Measurements from ENCODE around the gene LRIG1.

Gene LRIG1

DNA sequence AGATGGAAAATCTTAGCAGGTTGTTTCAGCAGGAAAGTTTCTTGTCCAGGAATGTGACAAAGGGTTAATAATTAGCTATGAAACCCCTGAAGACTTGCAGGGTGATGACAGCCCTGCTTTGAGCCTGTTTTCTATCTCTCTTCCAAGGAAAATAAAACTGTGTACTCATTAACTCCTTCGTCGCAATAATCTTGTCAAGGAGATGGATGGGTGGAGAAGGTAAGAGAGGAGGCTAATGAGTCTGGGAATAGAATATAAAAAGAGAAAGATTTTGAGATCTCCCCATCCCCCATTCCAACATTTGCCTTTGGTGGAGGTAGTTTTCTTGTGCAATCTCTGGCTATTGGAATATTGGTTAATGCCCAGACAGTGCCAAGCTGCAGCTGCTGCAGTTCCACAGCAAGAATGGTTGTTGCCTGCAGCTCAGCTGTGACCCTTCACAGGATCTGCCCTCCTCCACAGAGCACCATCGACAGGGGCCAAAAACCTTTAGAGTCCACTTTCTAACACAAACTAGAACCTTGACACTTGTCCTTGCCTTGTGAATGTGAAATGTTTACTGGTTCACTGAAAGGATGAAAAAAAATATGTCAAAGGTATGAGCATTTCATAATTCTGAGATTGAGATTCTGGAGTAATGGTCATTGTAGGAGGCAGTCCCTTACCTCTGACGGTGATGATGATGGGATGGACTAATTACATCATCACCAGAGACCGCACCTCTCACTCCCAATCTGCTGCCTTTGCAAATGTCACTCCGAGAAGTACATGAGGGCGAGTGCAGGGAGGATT lies 4.2 kb upstream of the LRIG1 start:
- DNase-seq = no peak

DNA sequence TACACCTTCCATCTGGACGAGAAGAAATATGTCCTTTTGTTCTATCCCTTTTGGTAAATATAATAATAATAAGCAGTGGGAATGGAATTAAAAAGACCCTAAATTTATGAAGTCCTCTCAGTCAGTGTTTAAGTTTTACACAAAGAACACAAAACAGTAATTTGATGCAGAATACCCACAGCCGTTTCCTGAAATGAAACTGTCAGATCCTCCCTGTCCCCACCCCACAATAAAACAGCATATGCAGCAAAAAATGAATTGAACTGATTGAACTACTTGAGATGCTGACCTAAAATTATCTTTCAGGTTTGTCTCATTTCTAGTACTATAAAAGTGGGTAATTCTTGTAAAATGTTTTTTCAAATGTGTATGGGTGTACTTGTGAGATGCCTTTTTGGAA lies 2.2 kb upstream of the LRIG1 start:
- DNase-seq = no peak

DNA sequence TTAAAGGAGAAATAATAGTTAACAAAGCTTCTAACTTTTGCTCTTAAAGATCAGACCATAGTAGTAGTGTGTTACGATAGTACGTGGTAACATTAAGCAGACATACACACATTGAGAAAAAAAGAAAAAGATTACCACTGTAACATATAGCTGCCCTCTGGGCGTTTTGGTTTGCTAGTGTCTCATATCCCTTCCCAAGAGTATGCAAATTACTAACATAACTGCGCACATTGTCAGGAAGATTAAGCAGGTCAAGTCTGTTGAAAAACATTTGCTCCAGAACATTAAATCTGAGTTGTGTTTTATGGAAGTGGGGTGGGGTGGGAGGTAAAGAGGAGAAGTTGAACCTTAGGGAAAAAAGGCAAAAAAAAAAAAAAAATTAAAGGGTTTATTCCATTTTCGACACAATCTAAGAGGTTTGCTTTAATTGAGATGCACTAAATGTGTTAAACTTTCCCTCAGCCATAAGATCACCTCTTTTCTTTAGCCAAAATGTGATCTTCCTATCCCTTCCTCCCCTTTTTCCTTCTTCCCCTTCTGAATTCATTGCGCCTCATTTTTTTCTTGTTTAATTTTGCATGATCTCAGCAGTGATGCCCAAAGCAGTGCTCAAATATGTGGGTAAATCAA lies 1.5 kb upstream of the LRIG1 start:
- no peak for DNase-seq

DNA sequence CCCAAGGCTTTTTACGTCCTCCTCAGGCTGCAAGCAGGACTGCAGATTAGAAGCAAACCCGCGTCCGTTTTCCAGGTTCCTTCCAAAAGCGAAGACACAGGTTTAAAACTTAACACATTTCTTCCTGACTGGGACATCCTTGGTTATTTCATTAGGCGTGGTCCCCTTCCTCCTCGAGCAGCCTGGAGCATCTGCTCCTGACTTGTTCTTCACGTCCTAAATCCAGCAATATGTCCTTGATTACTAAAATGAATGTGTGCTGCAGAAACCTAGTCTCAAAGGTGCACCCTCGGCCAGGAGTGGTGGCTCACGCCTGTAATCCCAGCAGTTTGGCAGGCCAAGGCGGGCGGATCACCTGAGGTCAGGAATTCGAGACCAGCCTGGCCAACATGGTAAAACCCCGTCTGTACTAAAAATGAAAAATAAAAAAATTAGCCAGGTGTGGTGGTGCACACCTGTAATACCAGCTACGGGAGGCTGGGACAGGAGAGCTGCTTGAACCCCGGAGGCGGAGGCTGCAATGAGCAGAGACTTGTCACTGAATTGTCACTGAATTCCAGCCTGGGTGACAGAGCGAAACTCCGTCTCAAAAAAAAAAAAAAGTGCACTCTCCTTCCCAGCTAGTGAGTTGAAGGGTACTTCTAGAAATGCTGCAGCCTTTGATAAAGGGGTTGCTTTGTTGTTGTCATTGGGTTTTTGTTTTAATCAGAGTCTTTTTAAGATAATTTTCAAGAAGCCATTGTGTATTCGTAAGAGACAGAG lies 842 bp upstream of the LRIG1 start:
- DNase-seq = no peak

DNA sequence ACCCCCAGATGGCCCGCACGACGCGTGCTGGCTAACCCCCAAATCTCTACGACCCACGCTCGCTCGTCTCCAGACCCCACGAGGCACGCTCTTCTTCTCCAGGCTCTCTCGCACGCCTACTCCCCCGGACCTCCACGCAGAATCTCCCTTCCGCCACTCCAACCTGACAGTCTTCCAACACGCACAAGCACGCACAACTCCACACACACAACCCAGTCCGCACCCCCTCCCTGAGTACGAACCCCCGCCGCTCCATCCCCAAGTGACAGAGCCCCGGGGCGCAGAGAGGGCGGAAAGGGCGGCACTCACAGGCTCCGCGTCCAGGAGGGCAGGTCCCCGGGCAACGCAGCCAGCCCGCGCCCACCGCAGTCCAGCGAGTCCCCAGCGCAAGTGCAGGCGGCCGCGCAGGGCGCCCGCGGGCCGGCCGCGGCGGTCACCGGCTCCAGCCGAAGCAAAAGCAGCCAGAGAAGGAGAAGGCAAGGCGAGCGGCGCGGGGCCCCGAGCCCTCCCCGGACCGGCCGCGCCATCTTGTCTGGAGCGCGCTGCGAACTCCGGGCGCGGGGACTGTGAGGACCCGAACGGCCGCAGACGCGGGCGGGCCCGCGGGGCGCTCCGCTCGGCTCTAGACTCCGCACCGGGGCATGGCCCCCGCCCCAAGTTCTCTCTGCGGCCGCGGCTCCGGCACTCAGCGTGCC lies 794 bp downstream of the LRIG1 start:
- DNase-seq = peak; percentile 26

- no peak for DNase-seq
Measured at GRCh38 chr3:66498687-66499621, 1.9 kb downstream of the LRIG1 start.

DNA sequence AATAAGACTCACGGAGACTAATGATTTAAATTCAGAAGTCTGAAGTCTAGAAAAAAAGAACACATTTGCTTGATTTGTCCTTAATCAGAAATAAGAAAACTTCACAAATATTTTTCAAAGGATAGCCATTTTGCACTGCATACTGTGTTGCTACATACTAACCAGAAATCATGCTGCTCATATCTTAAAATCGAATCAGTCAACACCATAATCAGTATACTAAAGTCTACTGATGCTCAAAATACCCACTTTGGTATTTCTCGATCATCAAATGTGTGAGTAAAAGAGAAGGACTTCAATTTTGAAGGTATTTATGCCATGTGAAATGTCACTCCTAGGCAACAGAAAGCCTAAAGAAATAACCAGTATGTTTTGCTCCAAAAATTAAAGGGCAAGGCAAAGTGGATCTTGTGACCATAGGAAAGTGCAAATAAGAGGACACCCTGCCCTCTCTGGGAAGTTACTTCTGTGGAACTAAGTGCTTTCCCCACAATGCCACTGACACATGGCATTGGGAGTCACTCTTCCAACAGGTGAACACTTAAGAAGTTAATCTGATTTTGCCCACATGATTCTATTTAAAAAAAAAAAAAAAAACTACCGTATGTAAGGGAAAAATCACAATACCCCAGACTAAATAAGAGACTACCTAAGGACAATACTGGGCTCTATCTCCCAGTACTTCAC lies 2.7 kb downstream of the LRIG1 start:
- DNase-seq = no peak

DNA sequence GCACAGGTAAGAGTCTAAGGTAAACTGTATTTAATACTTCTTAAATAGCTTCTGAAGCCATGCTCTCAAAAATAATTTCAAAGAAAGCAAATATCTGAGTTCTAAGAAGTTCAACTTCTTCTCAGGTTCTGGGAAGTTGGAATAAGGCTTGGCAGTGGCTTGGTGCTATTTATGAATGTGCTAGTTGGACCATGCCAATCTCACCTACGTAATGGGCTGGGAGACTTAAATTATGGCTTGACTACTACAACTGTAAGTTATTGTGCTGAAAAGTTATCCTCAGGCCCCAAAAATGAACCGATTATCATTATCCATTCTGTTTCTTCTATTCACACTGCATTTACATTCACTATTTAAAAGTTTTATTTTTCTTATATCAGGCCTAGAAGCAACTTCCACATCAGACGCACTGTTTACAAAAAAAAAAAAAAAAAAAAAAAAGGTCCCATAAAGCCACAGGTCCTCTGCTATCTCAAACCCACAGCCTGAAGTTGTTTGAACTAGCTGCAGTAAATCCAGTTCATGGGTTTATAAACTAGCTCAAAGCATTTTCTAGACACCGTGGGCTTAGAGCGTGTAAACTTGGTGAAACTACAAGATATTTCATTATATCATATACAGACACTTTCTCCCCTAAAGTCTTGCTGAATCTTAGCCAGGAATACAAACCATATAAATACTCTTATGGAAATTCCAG lies 3.4 kb downstream of the LRIG1 start:
- DNase-seq = no peak

DNA sequence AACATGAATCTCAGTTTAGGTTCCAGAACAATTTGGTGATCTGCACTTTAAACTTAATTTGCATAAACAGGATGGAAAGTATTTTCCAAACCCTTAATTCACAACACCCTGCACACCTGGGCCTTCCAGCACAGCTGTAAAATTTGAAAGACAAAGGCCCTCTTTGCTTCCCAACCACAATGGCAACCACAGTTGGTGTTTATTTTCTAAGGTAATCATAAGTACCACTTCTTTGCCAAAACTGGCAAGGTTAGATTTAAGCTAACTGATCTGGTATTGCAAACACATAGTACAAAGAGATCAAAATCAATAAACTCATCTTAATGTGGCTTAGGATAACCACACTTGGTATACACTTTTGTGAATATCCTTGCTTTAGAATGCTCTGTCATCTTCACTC lies 4.1 kb downstream of the LRIG1 start:
- no peak for DNase-seq

GRCh38 chr3:66496301-66496700 lies 4.5 kb downstream of the LRIG1 start:
- DNase-seq = no peak

GRCh38 chr3:66495668-66496045 lies 5.2 kb downstream of the LRIG1 start:
- no peak for DNase-seq

- DNase-seq = no peak
Measured at GRCh38 chr3:66494959-66495667, 5.7 kb downstream of the LRIG1 start.

- no peak for DNase-seq
Measured at GRCh38 chr3:66493458-66494099, 7.2 kb downstream of the LRIG1 start.

DNA sequence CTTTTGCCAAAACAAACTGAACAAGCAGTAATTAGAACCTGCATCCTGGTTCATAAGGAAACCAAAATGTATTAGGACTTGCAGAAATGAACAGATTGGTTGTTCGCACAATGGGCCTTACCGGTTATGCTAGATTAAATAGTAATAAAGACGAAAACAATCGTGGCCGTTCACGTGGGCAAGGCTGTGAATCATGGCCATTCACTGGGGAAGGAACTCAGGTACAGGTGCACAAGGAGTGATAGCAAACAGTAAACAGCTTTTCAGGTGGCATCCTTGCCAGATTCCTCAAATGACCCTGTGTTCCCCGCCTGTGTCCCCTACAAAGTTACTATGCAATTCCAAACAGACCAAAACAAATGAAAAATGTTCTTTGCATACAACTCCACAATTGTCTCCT lies 8.2 kb downstream of the LRIG1 start:
- no peak for DNase-seq

DNA sequence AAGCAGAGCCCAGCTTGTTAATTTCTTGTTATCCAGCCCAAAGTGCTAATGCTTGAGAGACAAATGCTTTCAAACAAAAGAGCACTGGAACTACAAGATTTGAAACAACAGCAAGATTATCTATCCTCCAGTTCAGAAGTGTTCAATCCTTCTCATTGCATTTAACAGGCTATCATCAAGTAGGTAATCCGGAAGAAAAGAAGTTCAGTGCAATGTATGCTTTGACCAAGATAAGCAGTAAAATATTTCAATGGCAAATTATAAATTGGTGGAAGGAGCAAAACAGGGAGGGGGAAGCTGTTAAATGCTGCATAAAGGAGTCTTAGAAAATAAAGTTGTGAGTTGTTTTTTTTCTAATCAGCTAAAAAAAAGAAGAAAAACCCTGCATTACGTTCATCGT lies 8.8 kb downstream of the LRIG1 start:
- DNase-seq = no peak

DNA sequence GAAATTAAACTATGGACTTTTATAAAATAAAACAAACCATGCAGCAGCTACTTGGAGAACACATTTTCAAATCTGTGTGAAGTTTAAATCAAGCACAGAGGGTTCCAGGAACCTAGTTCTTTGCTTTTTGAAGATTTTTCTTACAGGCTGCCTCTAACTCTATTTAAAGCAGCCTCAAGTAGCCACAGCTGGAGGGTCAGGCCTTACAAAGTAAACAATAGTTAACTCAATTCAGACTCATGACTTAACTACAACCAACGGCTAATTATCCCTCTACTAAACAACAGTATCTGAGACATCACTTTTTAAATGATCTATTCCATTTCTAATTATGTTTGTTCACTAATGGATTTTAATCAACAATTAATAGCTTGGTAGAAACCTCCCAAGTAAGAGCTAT lies 9.8 kb downstream of the LRIG1 start:
- peak; percentile 4 for DNase-seq

DNA sequence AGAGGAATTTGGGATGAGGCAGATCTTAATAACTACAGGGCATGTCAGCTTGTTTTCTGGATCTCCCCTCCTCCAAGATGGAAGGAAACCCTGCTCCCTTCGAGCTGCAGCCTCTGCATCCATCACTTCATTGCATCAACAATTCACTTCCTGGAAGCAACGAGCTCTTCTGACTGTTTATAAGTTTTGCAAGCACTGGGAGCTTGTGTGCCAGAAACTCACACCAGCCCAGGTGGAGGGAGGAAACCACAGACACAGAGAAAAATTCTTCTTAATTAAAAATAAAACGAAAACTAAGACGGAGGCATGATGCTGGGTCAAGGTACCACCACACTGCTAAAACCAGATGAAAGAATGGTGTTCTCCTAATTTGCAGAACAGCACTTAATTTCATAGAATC lies 10.6 kb downstream of the LRIG1 start:
- DNase-seq = no peak

DNA sequence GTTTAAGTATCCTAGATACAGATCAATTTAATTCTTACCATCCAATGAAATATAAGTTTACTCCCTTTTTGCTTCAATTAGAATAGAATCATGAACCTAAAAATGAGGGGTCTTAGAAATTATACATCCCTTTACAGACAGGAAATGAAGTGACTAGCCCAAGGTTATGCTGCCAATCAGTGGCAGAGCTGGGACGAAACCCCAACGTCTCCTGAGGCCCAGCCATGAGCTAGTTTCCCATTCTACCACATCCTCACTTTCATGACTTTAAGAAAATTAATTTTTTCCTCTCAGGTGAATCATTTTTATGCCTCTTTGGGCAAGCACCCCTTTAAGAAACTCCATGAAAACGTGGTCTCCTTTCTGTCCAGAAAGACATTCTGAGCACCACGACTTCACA lies 11.2 kb downstream of the LRIG1 start:
- DNase-seq = no peak

DNA sequence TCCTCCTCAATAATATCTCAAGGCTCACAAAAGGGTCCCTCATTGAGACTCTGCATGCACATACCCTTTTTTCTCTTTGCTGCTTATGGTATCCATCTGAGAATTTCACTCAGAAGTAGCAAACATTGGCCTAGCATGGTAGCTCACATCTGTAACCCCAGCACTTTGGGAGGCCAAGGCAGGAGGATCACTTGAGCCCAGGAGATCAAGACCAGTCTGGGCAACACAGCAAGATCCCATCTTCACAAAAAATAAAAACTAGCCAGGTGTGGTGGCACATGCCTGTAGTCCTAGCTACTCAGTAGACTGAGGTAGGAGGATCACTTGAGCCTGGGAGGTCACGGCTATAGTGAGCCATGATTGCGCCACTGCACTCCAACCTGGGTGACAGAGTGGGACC lies 11.7 kb downstream of the LRIG1 start:
- no peak for DNase-seq

- DNase-seq = no peak
Measured at GRCh38 chr3:66488492-66488891, 12.3 kb downstream of the LRIG1 start.

Measured in NCI-H146 (cell line).